SK-N-SH (cell line): Measurements from ENCODE around the gene ARHGAP26. TPM values are rescaled to one million over a fixed set of nuclear protein-coding genes. Genes with fewer than 3 reads are reported as not detected.
A peak's percentile ranks its signal among the peaks of the same experiment; 100 is the strongest.

ENCODE experiments used
- CTCF ChIA-PET: fragments of 300-600, 350-600 bp; formaldehyde crosslinking; extraction: SDS; loops from one replicate; lab custom pipeline; 2021; lab: Yijun Ruan, JAX
- POLR2A ChIA-PET: fragments of 350-600 bp; sonication (Branson Sonifier 250); formaldehyde crosslinking; extraction: SDS; loops from one replicate; lab custom pipeline; 2020; ENCODE audit warnings: antibody characterized with exemption, inconsistent platforms; lab: Yijun Ruan, JAX
- DNase-seq: peaks from one replicate; pipeline ENCODE4 v3.0.0; 2012
- H2AFZ ChIP-seq: fragments of 200-600 bp; sonication (generic); 2 replicates; pipeline ENCODE4 v1.8.1; 2016; ENCODE audit warnings: antibody characterized with exemption, mild to moderate bottlenecking, low read depth
- H3F3A ChIP-seq: fragments of 200-600 bp; sonication (generic); replicated peaks from 2 replicates; pipeline ENCODE3; 2016; ENCODE audit warnings: antibody characterized with exemption, mild to moderate bottlenecking; ENCODE audit not compliant: insufficient read depth
- H3K27ac ChIP-seq, 2 experiments: fragments of 200-500 bp in 1 of 2; fragments of 200-600 bp in 1 of 2; sonication (Bioruptor generic) in 1 of 2; sonication (generic), shearing (Covaris generic) in 1 of 2; 2 replicates each; pipeline versions ENCODE4 v1.5.1 to v1.6.1; 2014 to 2016; ENCODE audit warnings: low read depth in 2 of 2, inconsistent platforms in 1 of 2, low read length in 1 of 2, mild to moderate bottlenecking in 1 of 2, mixed read lengths in 1 of 2
- H3K27me3 ChIP-seq: fragments of 200-600 bp; sonication (generic), shearing (Covaris generic); 2 replicates; pipeline ENCODE4 v1.6.1; 2016; ENCODE audit warnings: mixed run types; ENCODE audit not compliant: insufficient read depth
- H3K36me3 ChIP-seq, 2 experiments: fragments of 200-500 bp in 1 of 2; fragments of 200-600 bp in 1 of 2; sonication (Bioruptor generic) in 1 of 2; sonication (generic) in 1 of 2; replicated peaks in 1 of 2; 2 replicates each; pipeline versions ENCODE3 to v1.5.1; 2014 to 2016; ENCODE audit warnings: low read length in 1 of 2, mild to moderate bottlenecking in 1 of 2; ENCODE audit not compliant: insufficient read depth in 2 of 2, control insufficient read depth in 1 of 2
- H3K4me1 ChIP-seq, 2 experiments: fragments of 200-500 bp in 1 of 2; fragments of 200-600 bp in 1 of 2; sonication (Bioruptor generic) in 1 of 2; sonication (generic), shearing (Covaris generic) in 1 of 2; 2 replicates each; pipeline versions ENCODE4 v1.5.1 to v1.6.1; 2014 to 2016; ENCODE audit warnings: low read depth in 1 of 2, low read length in 1 of 2, mixed run types in 1 of 2; ENCODE audit not compliant: insufficient read depth in 2 of 2, control insufficient read depth in 1 of 2
- H3K4me2 ChIP-seq: fragments of 200-600 bp; sonication (generic), shearing (Covaris generic); 2 replicates; pipeline ENCODE4 v1.6.1; 2017; ENCODE audit warnings: mixed run types
- H3K4me3 ChIP-seq, 2 experiments: fragments of 200-500 bp in 1 of 2; fragments of 200-600 bp in 1 of 2; sonication (Bioruptor generic) in 1 of 2; sonication (generic), shearing (Covaris generic) in 1 of 2; 2 replicates each; pipeline versions ENCODE4 v1.5.1 to v1.8.1; 2014 to 2016; ENCODE audit warnings: low read depth in 2 of 2, inconsistent platforms in 1 of 2, low read length in 1 of 2, mild to moderate bottlenecking in 1 of 2, mixed read lengths in 1 of 2, moderate library complexity in 1 of 2
- H3K79me2 ChIP-seq: fragments of 200-600 bp; sonication (generic); 2 replicates; pipeline ENCODE4 v1.8.1; 2017; ENCODE audit warnings: mild to moderate bottlenecking; ENCODE audit not compliant: insufficient read depth
- H3K9ac ChIP-seq: fragments of 200-600 bp; sonication (generic); 2 replicates; pipeline ENCODE4 v1.6.1; 2017; ENCODE audit warnings: mixed run types
- H3K9me2 ChIP-seq: fragments of 200-600 bp; sonication (generic); 2 replicates; pipeline ENCODE4 v1.6.1; 2017; ENCODE audit warnings: mixed run types
- H3K9me3 ChIP-seq: fragments of 200-600 bp; sonication (generic); 2 replicates; pipeline ENCODE4 v1.6.1; 2017; ENCODE audit warnings: mixed run types, mild to moderate bottlenecking, moderate library complexity
- H4K20me1 ChIP-seq: fragments of 200-600 bp; sonication (generic); 2 replicates; pipeline ENCODE4 v1.6.1; 2017; ENCODE audit warnings: mild to moderate bottlenecking, mixed run types; ENCODE audit not compliant: insufficient read depth
- CHD2 ChIP-seq: fragments of 150-350 bp; IDR thresholded peaks from 2 replicates; pipeline ENCODE4 v1.6.1; 2018; ENCODE audit warnings: low read length; ENCODE audit not compliant: partially characterized antibody
- ELF1 ChIP-seq: IDR thresholded peaks from 2 replicates; pipeline ENCODE4 v1.4.0; 2012
- FOSL2 ChIP-seq: IDR thresholded peaks from 2 replicates; pipeline ENCODE4 v1.4.0; 2012; ENCODE audit warnings: low read depth, mild to moderate bottlenecking, moderate library complexity, borderline replicate concordance
- GABPA ChIP-seq: IDR thresholded peaks from 2 replicates; pipeline ENCODE4 v1.4.0; 2012; ENCODE audit warnings: low read depth, mild to moderate bottlenecking
- GATA2 ChIP-seq: sonication (generic); formaldehyde crosslinking; IDR thresholded peaks from 2 replicates; pipeline ENCODE4 v1.5.0; 2020; ENCODE audit warnings: mild to moderate bottlenecking, missing genetic modification reagents
- JUND ChIP-seq: IDR thresholded peaks from 2 replicates; pipeline ENCODE4 v1.4.0; 2012
- POLR2AphosphoS5 ChIP-seq: IDR thresholded peaks from 2 replicates; pipeline ENCODE4 v1.6.1; 2012; ENCODE audit warnings: low read depth, low read length
- RAD21 ChIP-seq: IDR thresholded peaks from 2 replicates; pipeline ENCODE4 v1.6.1; 2012; ENCODE audit warnings: mild to moderate bottlenecking, low read length
- RFX5 ChIP-seq: IDR thresholded peaks from 2 replicates; pipeline ENCODE4 v1.6.1; 2012; ENCODE audit warnings: mild to moderate bottlenecking, improper control_type of control experiment, low read length
- SIN3A ChIP-seq: IDR thresholded peaks from 2 replicates; pipeline ENCODE4 v1.6.1; 2012; ENCODE audit warnings: low read depth, mild to moderate bottlenecking, low read length, moderate library complexity, borderline replicate concordance
- SMC3 ChIP-seq: IDR thresholded peaks from 2 replicates; pipeline ENCODE4 v1.6.1; 2012; ENCODE audit warnings: low read depth, low read length, improper control_type of control experiment
- TAF1 ChIP-seq: IDR thresholded peaks from 2 replicates; pipeline ENCODE4 v1.6.1; 2012; ENCODE audit warnings: low read depth, mild to moderate bottlenecking, low read length, moderate library complexity, borderline replicate concordance
- TCF12 ChIP-seq: IDR thresholded peaks from 2 replicates; pipeline ENCODE4 v1.4.0; 2012
- WGBS: methylation state at CpG from one replicate; pipeline ENCODE4 v1.1.6; 2017; ENCODE audit warnings: low lambda C conversion rate; 5-methylcytosine and 5-hydroxymethylcytosine counted together
- polyA plus RNA-seq, 3 experiments: library from polyadenylated mRNA; depleted of rRNA; stranded (reverse); fragments of >200 nt; gene quantifications; 2 replicates each; pipeline ENCODE4 v1.2.3, GENCODE V29; 2012
- TF ChIP-seq, protein P1 (sequence below): IDR thresholded peaks from 2 replicates; pipeline ENCODE4 v1.6.1; 2012; ENCODE audit warnings: mild to moderate bottlenecking, low read depth, low read length, moderate library complexity
- TF ChIP-seq, protein P2 (sequence below): IDR thresholded peaks from 2 replicates; pipeline ENCODE4 v1.4.0; 2012; ENCODE audit warnings: low read depth, borderline replicate concordance
- TF ChIP-seq, protein P3 (sequence below): fragments of 200-600 bp; sonication (generic); IDR thresholded peaks from 2 replicates; pipeline ENCODE4 v1.6.1; 2017; ENCODE audit warnings: antibody characterized with exemption, mild to moderate bottlenecking, moderate library complexity
- TF ChIP-seq, protein P4 (sequence below): IDR thresholded peaks from 2 replicates; pipeline ENCODE4; 2012
- TF ChIP-seq, protein P5 (sequence below): IDR thresholded peaks from 2 replicates; pipeline ENCODE4 v1.4.0; 2012; ENCODE audit warnings: low read depth, borderline replicate concordance

ARHGAP26 gene
- polyA plus RNA-seq, 1 of the 3 experiments (the other 2 are of a cell fraction): 6.1 TPM

DNA sequence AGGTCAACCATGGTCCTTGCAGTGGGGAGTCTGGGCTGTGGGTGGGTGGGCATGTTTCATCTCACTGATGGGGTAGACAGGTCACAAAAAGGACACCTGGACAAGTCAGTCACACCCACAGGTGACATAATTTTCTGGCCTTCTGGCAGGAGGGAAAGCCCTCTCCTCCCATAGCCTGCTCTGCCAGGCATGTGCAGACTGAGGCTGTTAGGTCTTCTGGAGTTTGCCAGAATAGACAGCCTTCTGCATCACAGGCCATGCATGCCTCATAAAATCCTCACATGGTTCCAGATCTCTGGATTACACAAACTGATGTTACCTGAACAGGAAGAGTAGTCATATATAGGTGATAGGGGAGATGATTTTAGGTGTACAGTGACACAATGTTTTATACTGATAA is 49.1 kb downstream of the ARHGAP26 start (continued):
- TF ChIP-seq, protein P1, sequence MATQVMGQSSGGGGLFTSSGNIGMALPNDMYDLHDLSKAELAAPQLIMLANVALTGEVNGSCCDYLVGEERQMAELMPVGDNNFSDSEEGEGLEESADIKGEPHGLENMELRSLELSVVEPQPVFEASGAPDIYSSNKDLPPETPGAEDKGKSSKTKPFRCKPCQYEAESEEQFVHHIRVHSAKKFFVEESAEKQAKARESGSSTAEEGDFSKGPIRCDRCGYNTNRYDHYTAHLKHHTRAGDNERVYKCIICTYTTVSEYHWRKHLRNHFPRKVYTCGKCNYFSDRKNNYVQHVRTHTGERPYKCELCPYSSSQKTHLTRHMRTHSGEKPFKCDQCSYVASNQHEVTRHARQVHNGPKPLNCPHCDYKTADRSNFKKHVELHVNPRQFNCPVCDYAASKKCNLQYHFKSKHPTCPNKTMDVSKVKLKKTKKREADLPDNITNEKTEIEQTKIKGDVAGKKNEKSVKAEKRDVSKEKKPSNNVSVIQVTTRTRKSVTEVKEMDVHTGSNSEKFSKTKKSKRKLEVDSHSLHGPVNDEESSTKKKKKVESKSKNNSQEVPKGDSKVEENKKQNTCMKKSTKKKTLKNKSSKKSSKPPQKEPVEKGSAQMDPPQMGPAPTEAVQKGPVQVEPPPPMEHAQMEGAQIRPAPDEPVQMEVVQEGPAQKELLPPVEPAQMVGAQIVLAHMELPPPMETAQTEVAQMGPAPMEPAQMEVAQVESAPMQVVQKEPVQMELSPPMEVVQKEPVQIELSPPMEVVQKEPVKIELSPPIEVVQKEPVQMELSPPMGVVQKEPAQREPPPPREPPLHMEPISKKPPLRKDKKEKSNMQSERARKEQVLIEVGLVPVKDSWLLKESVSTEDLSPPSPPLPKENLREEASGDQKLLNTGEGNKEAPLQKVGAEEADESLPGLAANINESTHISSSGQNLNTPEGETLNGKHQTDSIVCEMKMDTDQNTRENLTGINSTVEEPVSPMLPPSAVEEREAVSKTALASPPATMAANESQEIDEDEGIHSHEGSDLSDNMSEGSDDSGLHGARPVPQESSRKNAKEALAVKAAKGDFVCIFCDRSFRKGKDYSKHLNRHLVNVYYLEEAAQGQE: no peak
- TF ChIP-seq, protein P2, sequence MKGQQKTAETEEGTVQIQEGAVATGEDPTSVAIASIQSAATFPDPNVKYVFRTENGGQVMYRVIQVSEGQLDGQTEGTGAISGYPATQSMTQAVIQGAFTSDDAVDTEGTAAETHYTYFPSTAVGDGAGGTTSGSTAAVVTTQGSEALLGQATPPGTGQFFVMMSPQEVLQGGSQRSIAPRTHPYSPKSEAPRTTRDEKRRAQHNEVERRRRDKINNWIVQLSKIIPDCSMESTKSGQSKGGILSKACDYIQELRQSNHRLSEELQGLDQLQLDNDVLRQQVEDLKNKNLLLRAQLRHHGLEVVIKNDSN: no peak
- no peak for TF ChIP-seq GABPA
- no peak for TF ChIP-seq RFX5

DNA sequence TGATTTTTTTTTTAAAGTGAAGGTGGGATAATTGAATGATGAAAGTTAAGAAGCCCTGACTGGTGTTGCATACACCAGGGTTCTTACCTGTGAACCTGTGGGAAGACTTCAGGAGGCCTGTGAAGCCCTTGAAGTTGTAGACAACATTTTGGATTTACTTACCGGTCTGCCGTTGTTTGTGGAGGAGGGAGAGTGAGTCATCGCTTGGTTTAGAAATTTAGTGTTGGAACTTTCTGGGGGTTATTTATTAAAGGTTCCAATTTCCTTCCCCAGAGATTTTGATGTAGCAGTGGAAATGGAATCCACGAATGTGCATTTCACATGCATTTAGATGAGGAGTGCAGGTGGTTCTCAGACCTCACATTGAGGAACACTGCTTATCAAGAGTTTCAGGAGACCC is 49.6 kb downstream of the ARHGAP26 start:
- H3K27me3 ChIP-seq: no peaks in the 10 kb centered on the region
- no peaks in the 10 kb centered on the region for H4K20me1 ChIP-seq
- H3K9me2 ChIP-seq: no peaks in the 10 kb centered on the region
- no peak overlapping the region for H3K4me3 ChIP-seq
- ChIA-PET POLR2A (no interaction called here), CTCF (no interaction called here)
- H3K4me2 ChIP-seq: no peak overlapping the region
- H3K79me2 ChIP-seq: no peaks in the 10 kb centered on the region
- 67% methylated on average over 4 of the region's 4 CpGs for WGBS
- H3K4me1 ChIP-seq: peaks cover 50 to 51% of the 10 kb centered on the region in 2 experiments
- H3F3A ChIP-seq: peaks cover 24% of the 10 kb centered on the region
- H2AFZ ChIP-seq: no peak overlapping the region
- no peaks in the 10 kb centered on the region for H3K36me3 ChIP-seq
- TF ChIP-seq GABPA (no peak), FOSL2 (peak; percentile 39; the same call in 1 of the 2 replicates), JUND (peak; percentile 36; the same call in 1 of the 2 replicates)
- TF ChIP-seq, all 33 proteins: peak for 2
- Histone ChIP-seq H3K9ac (no peak overlapping the region), H3K9me3 (no peaks in the 10 kb centered on the region), H3K27ac (peak overlapping the region in 1 of 2 experiments; percentile 34; a peak in 1 of 4 replicates)
- DNase-seq: no peak

DNA sequence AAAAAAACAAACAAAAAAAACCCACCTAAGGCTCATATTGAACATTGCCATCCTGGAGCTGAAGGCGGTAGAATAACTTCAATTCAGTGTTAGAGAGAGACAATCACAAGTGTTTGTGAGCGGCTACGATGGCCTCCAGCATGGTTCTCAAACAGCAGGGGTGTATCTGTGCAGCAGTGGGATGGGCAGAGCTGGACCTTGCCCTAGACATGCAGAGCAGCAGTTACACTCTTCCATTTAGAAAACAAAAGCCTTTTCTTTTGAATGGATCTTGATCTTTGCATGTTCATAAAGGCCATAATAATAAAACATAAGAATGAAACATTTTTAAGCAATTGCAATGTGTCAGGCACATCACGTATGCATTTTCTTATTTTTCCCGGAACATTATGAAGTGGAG is 50.3 kb downstream of the ARHGAP26 start:
- Histone ChIP-seq H3K27ac (no peak overlapping the region; a peak in 2 of 4 replicates), H3K4me3 (no peak overlapping the region), H3F3A (peaks cover 25% of the 10 kb centered on the region), H4K20me1 (no peaks in the 10 kb centered on the region), H3K9me2 (no peaks in the 10 kb centered on the region), H2AFZ (no peak overlapping the region), H3K4me2 (no peak overlapping the region), H3K9me3 (no peaks in the 10 kb centered on the region), H3K4me1 (peaks cover 56 to 57% of the 10 kb centered on the region in 2 experiments), H3K36me3 (no peaks in the 10 kb centered on the region), H3K79me2 (no peaks in the 10 kb centered on the region), H3K27me3 (no peaks in the 10 kb centered on the region), H3K9ac (no peak overlapping the region)
- ChIA-PET CTCF (interaction anchor here (1.4 to 1.5 kb wide), 2 partner anchors 18 to 36 kb away, joined by 3 to 4 read pairs; no protein-coding TSS in a partner anchor), POLR2A (no interaction called here)
- 96% methylated on average over 5 of the region's 5 CpGs for WGBS
- DNase-seq: no peak
- TF ChIP-seq TAF1: no peak
- TF ChIP-seq SIN3A: no peak
- TF ChIP-seq, protein P3, sequence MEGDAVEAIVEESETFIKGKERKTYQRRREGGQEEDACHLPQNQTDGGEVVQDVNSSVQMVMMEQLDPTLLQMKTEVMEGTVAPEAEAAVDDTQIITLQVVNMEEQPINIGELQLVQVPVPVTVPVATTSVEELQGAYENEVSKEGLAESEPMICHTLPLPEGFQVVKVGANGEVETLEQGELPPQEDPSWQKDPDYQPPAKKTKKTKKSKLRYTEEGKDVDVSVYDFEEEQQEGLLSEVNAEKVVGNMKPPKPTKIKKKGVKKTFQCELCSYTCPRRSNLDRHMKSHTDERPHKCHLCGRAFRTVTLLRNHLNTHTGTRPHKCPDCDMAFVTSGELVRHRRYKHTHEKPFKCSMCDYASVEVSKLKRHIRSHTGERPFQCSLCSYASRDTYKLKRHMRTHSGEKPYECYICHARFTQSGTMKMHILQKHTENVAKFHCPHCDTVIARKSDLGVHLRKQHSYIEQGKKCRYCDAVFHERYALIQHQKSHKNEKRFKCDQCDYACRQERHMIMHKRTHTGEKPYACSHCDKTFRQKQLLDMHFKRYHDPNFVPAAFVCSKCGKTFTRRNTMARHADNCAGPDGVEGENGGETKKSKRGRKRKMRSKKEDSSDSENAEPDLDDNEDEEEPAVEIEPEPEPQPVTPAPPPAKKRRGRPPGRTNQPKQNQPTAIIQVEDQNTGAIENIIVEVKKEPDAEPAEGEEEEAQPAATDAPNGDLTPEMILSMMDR: no peak
- TF ChIP-seq, protein P4, sequence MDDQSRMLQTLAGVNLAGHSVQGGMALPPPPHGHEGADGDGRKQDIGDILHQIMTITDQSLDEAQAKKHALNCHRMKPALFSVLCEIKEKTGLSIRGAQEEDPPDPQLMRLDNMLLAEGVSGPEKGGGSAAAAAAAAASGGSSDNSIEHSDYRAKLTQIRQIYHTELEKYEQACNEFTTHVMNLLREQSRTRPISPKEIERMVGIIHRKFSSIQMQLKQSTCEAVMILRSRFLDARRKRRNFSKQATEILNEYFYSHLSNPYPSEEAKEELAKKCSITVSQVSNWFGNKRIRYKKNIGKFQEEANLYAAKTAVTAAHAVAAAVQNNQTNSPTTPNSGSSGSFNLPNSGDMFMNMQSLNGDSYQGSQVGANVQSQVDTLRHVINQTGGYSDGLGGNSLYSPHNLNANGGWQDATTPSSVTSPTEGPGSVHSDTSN: no peak
- TF ChIP-seq JUND: no peak
- no peak for TF ChIP-seq RAD21
- TF ChIP-seq GATA2 (CRISPR knock-in tag): no peak
- TF ChIP-seq POLR2AphosphoS5: no peak
- TF ChIP-seq TCF12: no peak
- TF ChIP-seq ELF1: no peak
- no peak for TF ChIP-seq CHD2
- no peak for TF ChIP-seq SMC3
- TF ChIP-seq, protein P5, sequence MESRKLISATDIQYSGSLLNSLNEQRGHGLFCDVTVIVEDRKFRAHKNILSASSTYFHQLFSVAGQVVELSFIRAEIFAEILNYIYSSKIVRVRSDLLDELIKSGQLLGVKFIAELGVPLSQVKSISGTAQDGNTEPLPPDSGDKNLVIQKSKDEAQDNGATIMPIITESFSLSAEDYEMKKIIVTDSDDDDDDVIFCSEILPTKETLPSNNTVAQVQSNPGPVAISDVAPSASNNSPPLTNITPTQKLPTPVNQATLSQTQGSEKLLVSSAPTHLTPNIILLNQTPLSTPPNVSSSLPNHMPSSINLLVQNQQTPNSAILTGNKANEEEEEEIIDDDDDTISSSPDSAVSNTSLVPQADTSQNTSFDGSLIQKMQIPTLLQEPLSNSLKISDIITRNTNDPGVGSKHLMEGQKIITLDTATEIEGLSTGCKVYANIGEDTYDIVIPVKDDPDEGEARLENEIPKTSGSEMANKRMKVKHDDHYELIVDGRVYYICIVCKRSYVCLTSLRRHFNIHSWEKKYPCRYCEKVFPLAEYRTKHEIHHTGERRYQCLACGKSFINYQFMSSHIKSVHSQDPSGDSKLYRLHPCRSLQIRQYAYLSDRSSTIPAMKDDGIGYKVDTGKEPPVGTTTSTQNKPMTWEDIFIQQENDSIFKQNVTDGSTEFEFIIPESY: no peak
